HG03097 (cell line): ENCODE measurements around the gene PRICKLE3.
A peak's percentile ranks its signal among the peaks of the same experiment; 100 is the strongest.
"Not testable (repeated sequence)": the region's sequence is repeated elsewhere in the genome, so short reads cannot be mapped to it uniquely, and the experiment has no call there.

Experiments
- ATAC-seq: cut with Tn5 transposase; IDR thresholded peaks from one replicate; pipeline ENCODE4 v1.9.1; 2021; ENCODE audit not compliant: unreplicated experiment, low FRiP score

PRICKLE3 gene

DNA sequence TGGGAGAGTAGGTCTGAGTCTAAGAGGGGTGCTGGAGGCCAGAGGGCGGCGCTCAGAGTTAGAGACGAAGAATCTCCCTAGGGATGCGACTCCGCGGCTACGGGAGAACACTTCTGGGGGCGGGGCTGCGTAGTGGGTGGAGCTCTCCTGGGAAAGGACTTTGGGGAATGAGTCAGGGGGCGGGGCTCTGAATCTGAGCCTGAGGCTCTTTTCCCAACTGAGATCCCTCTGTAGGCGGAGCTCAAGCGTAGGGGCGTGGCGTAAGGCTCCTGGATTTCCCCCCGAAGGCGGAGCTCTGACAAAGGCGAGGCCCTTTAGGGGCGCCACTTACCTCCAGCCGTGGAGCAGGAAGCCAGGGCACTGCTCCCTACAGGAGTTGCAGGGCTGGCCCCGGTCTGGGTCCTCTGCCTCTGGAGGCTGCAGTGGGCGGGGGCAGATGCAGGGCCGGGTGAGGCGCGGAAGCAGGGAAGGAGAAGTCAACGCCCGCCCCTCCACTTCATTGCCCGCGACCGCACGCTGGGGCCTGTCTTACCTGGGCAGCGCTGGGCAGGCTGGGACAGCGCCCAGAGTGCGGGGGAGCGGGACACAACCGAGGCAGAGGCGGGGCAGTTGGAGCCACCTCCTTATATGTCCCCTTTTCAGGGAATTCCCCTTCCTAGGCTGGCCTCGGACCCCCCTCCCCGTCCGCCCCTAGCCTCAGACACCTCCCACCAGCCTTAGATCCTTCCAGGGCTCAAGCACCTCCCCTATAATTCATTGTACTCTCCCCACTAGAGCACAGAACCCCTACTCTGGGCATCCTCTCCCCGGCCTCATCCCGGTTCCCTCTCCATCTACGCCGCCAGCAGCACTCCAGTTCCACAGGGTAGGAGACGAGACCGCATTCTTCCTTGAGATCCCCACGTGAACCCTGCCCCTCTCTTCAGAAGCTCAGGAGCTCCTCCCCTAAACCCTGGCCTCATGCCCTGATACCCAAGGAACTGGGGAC lies 1.6 kb downstream of the PRICKLE3 start:
- no peak for ATAC-seq

DNA sequence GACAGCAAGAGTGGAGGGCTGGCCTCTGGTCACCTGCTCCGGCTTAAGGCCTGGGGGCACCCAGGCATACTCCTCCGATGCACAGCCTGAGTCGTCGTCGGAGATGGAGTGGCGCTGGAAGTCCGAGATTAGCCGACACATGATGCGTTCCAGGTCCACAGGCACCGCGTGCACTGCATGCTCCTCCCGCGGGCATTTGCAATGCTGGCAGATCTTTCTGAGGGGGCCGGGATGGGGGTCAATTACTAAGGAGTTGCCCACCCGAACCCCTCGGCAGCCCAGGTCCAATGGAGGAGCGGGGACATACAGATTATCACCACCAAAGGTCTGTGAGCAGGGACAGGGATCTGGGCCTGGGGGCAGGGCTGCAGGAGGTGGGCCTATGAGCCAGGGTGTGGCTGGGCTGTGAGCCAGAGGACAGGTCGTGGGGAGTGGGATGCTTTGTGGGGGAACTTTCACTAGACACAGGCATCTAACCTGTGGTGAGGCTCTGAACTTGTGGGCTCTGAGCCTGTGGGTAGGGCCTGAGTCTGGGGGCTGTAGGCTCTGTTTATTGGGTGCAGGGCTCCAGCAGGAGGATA lies 2.4 kb downstream of the PRICKLE3 start:
- no peak for ATAC-seq

DNA sequence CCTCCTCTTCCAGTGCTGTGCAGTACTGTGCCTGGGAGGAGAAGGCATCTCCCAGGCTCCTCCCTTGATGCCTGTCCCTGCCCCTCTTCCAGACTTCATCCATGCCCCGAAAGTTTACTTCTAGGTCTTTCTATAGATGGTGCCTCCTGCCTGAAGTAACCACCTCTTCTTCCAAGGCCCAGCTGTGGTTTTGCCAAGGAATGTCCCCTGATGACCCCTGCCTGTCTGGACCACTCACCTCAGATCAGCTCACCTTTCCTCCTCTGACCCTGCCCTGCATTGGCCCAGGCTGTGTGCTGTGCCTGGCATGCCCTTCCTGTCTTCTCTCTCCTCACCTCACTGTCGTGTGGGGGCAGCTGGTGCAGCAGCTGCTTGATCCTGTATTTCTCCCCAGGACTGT lies 6.8 kb downstream of the PRICKLE3 start:
- ATAC-seq: no peak

DNA sequence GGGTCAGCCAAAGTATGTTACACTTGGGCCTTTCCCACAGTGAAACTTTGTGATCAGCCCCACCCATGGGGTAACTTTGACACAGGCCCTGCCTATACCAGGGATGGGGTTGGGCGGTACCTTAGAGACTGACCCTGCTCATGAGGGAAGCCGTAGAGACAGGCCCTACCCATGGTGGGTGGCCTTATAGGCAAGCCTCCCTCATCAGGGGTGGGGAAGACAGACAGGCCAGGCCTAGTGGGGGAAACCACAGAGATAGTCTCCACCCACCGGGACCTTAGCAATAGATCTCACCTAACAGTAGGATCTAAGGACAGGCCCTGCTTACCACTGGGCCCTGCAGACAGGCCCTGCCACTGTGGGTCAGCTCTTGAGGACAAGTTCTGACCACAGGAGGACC lies 7.6 kb downstream of the PRICKLE3 start:
- ATAC-seq: no peak

DNA sequence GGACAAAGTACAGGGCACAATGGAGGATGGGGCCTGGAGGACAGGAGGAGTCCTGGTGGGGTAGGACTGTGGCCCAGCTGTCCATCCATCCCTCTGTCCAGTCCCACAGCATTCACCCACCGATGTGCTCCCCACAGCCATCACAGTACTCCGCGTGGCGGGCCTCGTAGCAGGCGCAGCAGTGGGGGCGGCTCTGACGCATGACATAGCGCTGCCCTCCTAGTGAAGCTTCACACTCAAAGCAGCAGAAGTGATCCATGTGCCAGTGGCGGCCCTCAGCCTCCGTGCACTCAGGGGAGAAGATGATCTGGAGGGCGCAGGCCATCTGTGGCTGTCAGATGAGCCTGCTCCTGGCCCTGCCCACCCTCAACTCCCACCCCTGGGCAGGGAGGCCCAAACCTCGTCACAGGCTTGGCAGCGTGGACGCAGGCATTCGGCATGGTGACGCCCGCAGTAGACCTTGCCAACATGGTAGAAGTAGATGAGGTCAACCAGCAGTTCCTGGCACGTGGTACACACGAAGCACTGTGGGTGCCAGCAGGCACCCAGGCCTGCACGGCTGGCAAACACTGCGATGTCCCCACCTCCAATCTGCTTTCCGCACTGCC lies 8.2 kb downstream of the PRICKLE3 start:
- no peak for ATAC-seq

DNA sequence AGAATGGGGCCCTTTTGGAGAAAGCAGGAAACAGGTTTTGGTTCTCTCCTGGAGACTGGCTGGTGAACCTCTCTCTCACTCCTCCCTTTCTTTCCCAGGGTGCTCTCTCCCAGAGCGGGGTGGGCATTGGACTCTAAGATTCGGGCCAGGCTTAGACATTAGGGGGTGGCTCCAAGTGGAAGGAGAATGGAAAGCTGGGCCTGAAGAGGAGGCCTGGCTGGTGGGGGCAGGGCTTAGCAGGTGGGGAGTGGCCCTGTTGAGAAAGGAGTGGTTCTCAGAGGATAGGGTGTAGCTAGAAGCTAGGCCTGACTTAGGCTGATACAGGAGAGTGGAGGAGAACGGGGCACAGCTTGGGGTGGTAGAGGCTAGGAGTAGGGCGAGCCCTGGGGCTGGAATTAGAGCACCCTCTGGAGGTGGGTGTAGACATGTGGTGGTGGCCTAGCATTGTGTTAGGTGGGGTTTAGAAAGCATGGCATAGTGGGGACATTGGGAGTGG lies 8.8 kb downstream of the PRICKLE3 start:
- ATAC-seq: no peak

DNA sequence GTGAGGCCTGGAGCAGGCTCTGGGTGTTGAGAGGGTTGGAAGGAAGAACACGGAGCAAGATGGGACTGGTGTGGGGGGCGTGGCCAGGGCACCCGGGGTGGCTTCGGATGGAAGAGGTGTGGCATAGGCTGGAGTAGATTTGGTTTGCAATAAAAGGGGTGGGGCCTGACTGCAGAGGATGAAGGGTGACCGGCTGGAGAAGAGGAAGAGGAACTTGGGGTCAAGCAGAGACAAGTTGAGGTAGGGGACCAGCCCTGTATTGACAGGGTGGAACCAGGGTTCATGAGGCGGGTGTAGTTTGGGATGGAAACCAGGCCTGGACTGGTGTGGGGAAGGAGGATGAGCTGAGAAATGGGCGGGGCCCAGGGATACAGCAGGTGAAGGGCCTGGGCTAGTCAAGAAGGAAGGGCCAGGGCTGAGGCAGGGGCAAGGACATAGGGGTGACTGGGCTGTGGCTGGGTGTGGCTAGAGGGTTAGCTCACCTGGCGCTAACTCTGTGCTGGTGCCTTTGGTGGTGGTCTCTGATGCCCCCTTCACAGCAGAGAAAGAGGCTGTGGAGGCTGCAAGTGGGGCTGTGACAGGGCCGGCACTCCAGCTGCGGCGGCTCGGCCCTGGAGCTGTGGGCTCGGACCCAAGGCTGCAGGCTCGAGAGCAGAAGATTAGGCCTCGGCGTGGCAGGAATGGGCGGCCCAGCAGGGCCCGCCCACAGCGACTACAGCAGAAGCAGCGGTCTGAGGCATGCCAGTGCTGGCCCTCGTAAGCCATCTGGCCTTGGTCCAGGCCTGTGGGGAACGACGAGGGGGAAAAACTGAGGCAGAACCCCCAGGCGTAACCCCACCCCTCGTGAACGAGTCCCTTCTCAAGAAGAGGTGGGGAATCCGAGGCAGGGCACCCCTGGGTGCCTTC lies 9.5 kb downstream of the PRICKLE3 start:
- ATAC-seq: no peak

DNA sequence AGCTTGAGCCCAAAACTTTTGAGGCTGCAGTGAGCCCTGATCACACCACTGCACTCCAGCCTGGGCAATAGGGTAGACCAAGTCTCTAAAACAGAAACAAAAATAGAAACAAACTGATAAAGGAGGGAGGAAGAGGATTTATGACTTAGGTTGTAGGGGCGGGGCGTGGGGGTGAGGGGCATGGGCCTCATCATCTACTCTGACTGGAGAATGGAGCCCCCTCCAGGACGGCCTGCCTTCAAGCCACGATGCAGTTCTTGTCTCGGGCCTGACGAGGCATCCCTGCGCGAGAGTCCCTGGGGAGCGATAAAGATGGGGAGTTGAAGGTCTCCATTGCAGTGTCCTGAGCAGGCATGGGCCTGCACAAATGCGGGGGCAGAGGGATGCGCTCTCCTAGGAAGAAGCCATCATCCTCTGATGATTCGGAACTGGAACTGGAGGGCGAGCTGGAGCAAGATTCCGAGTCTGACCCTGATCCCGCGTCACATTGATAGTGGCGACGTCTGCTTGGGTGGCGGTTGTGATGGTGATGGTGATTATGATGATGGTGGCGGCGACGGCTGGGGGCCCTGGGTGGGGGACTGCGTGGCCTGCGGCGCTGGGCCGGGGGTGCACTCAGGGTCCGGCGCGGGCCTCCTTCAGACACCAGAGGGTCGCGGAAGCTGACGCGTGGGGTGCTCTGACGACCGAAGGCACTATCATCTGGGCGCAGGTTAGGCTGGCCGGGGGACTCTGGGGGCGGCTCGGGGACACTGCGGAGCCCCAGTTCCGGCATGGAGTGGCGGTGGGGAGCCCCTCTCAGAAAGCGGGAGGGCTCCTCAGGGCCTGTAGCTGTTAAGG lies 10.5 kb downstream of the PRICKLE3 start:
- ATAC-seq: no peak

DNA sequence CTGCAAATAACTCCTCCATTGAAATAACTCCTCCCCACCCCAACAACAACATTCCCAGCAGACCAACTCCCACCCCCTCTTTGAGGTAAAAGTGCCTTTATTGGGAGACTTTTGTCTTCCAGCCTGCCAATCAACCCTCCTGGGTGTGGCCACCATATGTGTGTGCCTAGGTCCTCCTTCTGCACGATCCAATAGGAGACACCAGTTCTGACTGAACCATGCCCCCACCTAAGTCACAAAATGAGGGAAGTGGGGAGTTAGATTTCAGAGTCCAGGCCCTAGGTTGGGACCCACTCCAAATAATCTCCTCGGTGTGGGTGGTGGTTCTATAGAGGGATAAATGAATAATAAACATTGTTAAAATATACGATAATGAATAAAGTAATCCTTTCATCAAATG lies 11.4 kb downstream of the PRICKLE3 start:
- ATAC-seq: no peak

DNA sequence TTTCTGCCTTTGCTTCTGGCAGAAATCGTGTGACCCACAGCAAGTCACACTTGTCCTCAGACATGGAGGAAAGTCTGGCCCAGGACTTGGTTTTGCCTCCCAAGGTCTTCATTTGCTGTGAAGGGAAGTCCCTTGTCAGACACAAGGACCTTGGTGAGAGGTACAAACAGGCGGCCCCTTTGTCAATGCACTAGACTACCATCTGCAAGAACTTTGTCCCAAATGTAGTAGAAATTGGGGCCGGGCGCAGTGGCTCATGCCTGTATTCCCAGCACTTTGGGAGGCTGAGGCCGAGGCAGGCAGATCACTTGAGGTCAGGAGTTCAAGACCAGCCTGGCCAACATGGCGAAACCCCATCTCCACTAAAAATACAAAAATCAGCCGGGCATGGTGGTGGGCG lies 12.6 kb downstream of the PRICKLE3 start:
- not testable (repeated sequence) for ATAC-seq

DNA sequence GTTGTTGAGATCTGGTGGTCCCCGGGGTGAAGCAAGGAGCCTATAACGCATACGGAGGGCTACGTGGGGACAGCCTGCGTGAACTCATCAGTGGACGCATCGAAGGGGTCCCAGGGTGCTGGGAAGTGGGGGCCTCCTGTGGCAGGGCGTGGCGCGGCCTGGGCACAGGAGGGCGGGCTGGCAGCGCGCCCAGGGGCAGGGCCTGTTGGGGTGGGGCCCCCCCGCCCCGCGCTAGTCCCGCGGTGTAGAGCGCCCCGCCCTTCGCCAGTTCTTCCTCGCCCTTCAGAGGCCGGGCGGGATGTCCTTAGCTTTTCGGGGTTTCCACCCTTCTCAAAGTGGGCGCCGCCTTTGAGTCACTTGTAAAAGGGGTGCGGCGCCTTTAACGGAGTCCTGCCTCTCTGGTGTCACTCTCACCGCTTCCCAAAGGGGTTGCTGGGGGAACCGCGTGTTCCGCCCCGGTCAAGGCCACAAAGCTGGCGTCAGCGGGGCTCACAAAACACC lies 13.8 kb downstream of the PRICKLE3 start:
- ATAC-seq: peak; percentile 56

DNA sequence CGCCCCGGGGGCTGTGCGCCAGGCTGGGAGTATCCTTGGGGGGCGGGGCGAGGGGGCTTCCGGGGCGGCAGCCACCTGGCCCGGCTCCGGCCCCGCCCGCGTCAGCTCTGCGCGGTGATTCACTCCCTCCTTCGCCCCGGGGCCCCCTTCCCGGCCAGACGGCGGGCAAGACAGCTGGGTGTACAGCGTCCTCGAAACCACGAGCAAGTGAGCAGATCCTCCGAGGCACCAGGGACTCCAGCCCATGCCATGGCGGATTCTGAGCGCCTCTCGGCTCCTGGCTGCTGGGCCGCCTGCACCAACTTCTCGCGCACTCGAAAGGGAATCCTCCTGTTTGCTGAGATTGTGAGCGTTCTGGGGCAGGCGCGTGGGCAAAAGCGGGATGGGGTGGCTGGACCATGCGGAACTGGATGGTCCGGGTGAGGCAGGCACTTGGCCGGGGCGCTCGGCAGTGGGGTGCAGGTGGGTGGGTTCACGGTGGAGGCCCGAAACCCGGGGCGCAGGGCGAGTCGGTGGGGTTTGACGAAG lies 14.4 kb downstream of the PRICKLE3 start, which contains the start of gene PLP2:
Gene PLP2 (plus strand): TSS at position 147 of the 528 bp plus-strand sequence. CDS start 103 bp downstream, at position 250.
- no peak for ATAC-seq

DNA sequence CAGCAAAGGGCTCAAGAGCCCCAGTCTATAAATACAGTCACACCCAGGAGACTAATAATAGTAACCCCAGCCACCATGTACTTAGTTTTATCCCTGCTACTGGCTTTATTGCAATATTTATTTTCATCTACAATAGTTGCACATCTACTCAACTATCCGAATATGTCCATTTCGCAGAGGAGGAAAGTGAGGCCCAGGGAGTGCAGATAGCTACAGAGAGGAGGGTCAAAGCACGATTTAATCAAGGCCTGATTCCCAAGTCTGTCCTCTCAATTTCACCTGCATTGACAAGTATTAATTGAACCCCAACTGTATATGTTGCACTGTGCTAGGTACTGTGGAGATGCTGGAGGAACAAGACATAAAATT lies 18.4 kb downstream of the PRICKLE3 start:
- no peak for ATAC-seq

DNA sequence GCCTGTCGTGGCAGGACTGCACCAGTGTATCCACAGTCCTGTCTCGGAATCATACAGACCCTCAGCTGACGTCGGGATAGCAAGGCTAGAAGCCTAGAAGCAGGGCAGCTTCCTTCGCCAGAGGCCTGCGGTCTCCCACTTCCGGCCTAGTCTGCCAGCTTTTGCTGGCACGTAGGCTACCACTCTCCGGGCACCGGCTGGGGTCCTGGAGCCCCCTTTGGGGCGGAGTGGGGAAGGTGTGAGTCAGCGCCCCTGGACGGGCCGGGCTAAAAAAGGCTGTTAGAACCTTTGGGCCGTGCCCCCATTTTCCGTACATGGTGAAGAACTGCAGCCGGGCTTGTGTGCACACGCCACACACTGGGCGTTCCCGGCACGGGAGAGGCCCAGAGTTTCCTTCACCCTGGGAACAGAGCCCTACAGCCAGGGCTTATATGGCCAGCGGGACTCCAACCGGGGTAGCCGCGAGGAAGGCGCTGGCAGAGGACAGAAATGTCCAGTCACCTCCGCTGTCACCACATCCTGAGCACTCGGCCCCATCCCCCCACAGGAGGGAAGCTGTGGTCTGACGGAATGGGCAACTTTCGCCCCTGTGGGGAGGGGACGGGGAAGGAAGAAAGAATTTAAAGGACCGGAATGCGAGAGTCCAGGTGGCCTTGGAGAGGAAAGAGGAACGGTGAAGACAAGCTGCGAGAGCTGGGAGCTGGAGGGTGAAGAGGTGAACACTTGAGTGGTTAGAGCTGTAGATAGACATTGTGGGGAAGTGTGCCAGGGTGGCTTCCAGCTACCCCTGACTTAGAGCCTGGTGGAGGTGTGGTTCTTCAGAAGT lies 19.0 kb downstream of the PRICKLE3 start:
- ATAC-seq: peak; percentile 28

DNA sequence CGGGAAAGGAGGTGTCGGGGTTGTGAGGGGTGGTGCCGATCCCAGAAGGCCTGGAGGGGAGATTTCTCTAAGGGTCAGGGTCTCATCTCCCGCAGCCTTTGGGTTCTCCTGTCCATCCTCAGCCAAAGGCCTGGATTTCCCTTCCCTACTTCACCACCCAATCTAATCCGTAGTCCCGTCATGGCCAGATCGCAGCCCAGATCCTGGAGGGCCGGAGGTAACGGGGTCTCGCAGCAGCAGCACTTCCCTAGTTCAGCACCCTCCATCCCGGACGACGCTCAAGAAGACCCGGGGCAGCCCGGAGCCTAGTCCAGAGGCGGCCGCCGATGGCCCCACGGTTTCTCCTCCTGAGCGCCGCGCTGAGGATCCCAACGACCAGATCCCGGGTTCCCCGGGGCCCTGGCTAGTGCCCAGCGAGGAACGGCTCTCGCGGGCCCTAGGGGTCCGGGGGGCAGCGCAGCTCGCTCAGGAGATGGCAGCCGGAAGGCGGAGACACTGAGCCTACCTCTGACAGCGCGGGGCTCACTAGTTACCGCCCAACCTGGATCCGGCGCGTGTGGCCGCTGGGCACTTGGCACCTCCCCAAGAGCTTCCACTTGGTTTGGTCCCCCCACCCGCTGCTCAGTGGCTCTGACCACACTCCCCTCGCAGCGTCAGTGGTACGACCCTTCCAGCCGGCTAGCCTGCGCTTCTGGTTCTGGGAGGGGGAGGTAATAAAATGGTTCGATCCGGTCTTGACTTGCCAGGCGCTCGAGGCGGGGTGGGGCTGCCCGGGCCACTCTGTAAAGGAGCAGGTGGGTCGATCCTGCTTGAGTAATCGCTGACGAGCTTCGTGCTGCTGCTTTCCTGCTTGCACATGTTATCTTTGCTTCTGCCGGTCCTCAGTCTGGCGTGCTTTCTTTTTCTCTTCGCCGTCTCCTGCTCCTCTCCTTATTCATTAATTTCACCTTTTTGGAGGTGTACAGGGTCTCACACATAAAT lies 20.0 kb downstream of the PRICKLE3 start:
- ATAC-seq: peak; percentile 43

DNA sequence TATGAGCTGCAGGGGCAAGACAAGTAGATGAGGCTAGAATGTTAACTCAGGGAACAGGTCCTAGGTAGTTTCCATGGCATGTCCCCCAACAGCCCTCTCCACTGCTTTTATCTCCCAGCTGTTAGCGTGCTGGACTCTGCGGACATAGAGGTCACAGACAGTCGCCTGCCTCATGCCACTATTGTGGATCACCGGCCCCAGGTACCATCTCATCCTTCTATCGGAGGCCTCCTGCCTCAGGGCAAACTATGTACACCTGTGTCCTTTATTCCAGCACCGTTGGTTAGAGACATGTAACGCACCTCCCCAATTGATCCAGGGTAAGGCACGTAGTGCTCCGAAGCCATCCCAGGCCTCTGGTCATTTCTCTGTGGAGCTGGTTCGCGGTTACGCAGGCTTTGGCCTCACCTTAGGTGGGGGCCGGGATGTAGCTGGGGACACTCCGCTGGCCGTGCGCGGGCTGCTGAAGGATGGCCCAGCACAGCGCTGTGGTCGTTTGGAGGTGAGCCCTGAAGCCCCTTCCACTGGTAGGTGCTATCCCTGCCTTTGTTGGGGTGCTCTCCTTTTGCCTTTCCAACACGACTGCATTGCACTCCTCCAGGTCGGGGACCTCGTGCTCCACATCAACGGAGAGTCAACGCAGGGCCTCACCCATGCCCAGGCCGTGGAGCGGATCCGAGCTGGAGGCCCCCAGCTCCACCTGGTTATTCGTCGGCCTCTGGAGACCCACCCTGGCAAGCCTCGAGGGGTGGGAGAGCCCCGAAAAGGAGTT lies 21.4 kb downstream of the PRICKLE3 start:
- no peak for ATAC-seq
